Urinary bladder (tissue), 4 donors: ENCODE data around the gene PODNL1. TPM values are rescaled to one million over a fixed set of nuclear protein-coding genes. Genes with fewer than 3 reads are reported as not detected.

ENCODE experiments used
- DNase-seq: peaks from one replicate; pipeline ENCODE4 v3.0.0-alpha.2; 2015; ENCODE audit errors: extremely low spot score
- H3K27ac ChIP-seq: one replicate; pipeline ENCODE4 v1.5.1; 2013; ENCODE audit warnings: low read depth, mild to moderate bottlenecking, moderate library complexity
- H3K36me3 ChIP-seq: one replicate; pipeline ENCODE4 v1.6.1; 2013; ENCODE audit warnings: mild to moderate bottlenecking, moderate library complexity; ENCODE audit not compliant: insufficient read depth
- H3K4me1 ChIP-seq: one replicate; pipeline ENCODE4 v1.6.1; 2013; ENCODE audit warnings: mild to moderate bottlenecking, moderate library complexity; ENCODE audit not compliant: insufficient read depth
- H3K4me3 ChIP-seq: one replicate; pipeline ENCODE4 v1.5.1; 2013; ENCODE audit warnings: low read depth, low read length
- WGBS: extraction: QIAGEN DNeasy Blood & Tissue Kit; methylation state at CpG from one replicate; pipeline ENCODE4 v1.1.7; 2013; 5-methylcytosine and 5-hydroxymethylcytosine counted together
- polyA plus RNA-seq: library from polyadenylated mRNA; stranded (reverse); fragments of 200-250 nt; gene quantifications from one replicate; pipeline ENCODE4 v1.2.3, GENCODE V29; 2013
- total RNA-seq: library from RNA; depleted of rRNA; stranded (reverse); fragments of >200 nt; gene quantifications from one replicate; pipeline ENCODE4 v1.2.3, GENCODE V29; 2014
- donor health status: healthy with polysubstance abuse.
- donor health status: healthy.

PODNL1 gene
- total and polyA plus RNA-seq, 2 donors, result 0.21 to 2.4 TPM

DNA sequence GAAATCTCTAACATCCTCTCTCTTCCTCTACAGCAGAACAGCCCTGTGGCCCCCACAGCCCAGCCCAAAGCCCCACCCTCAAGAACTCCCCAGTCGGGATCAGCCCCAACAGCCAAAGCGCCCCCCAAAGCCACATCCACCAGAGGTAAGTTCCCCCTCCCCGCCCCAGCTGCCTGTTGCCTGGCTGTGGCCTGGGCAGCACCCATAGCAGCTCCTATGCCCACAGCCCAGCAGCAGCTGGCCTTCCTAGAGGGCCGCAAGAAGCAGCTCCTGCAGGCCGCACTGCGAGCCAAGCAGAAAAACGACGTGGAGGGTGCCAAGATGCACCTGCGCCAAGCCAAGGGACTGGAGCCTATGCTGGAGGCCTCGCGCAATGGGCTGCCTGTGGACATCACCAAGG is 17.7 kb downstream of the PODNL1 start:
- Histone ChIP-seq H3K27ac (no peak overlapping the region), H3K4me1 (no peaks in the 10 kb centered on the region), H3K4me3 (no peak overlapping the region), H3K36me3 (peaks cover 14% of the 10 kb centered on the region)
- no peak for DNase-seq
- WGBS, result 99% methylated on average over 11 of the region's 11 CpGs

DNA sequence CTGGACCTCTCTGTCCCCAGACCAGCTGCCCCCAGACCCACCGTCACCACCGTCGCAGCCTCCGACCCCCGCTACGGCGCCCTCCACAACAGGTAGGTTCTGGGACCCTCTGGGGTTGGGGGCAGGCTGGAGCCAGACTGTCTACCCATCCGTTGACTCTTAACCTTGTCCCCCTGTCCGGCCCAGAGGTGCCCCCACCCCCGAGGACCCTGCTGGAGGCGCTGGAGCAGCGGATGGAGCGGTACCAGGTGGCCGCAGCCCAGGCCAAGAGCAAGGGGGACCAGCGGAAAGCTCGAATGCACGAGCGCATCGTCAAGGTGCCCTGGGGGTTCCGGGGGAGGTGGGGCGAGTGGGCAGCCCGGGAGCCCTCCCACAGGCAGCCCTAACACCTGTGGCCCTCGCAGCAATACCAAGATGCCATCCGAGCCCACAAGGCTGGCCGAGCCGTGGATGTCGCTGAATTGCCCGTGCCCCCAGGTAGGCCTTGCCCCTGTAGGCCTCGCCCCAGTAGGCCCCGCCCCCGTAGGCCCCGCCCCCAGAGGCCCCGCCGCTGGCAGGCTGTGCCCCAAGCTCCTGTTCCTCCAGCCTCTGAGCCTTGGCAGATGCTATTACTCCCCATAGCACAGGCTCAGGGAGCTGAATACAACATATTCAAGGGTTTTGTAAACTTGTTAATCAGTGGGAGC is 19.3 kb downstream of the PODNL1 start:
- Histone ChIP-seq H3K27ac (no peak overlapping the region), H3K4me3 (no peak overlapping the region), H3K36me3 (peaks cover 14% of the 10 kb centered on the region), H3K4me1 (no peaks in the 10 kb centered on the region)
- 89% methylated on average over 34 of the region's 34 CpGs for WGBS
- no peak for DNase-seq

DNA sequence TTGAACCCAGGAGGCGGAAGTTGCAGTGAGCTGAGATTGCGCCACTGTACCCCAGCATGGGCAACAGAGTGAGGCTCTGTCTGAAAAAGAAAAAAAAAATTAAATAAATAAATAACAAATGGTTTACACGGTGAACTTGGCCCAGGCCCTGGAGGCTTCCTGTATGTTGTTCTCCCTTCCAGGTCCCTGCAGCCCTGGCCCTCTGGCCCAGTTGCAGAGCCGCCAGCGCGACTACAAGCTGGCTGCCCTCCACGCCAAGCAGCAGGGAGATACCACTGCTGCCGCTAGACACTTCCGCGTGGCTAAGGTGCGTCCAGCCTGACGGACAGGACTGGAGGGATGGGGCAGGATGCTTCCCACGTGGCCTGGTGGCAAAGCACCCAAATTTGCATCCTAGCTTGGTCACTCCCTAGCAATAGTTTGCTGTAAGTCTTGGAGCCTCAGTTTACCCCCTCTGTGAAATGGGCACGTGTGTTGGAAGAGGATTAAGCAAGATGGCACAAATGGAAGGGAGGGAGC is 20.3 kb downstream of the PODNL1 start:
- peaks cover 11% of the 10 kb centered on the region for H3K36me3 ChIP-seq
- 84% methylated on average over 14 of the region's 14 CpGs for WGBS
- no peak for DNase-seq
- H3K4me3 ChIP-seq, result no peak overlapping the region
- no peak overlapping the region for H3K27ac ChIP-seq
- H3K4me1 ChIP-seq, result no peaks in the 10 kb centered on the region

DNA sequence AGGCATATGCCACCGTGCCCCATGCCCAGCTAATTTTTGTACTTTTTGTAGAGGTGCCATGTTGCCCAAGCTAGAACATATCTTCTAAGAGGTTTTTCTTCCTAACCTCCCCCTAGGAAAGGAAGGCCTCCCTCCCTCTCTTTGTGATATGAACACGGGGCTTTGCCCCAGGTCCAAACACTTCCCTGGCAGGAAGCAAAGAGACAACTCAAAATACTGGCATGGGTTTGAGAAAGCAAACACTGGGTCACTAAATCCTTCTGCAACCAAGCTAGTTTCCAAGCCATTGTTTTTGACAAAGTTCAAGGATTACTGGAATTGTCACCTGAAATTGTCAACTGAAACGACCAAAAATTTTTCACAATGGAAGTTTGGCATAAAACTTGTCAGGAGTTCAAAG is 23.4 kb downstream of the PODNL1 start:
- no peak overlapping the region for H3K27ac ChIP-seq
- 86% methylated on average over 3 of the region's 3 CpGs for WGBS
- no peaks in the 10 kb centered on the region for H3K4me1 ChIP-seq
- peaks cover 8% of the 10 kb centered on the region for H3K36me3 ChIP-seq
- H3K4me3 ChIP-seq, result no peak overlapping the region
- no peak for DNase-seq

DNA sequence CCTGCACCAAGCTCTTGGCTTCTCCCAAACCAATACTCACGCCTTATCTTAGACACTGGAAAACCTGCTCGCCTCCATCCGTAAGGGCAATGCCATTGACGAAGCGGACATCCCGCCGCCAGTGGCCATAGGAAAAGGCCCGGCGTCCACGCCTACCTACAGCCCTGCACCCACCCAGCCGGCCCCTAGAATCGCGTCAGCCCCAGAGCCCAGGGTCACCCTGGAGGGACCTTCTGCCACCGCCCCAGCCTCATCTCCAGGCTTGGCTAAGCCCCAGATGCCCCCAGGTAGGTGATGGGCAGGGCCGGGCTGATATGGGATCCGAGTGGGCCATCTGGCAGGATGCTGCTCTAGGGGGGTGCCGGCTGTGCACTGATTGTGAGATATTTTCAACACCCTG is 24.9 kb downstream of the PODNL1 start:
- Histone ChIP-seq H3K36me3 (peaks cover under 1% of the 10 kb centered on the region), H3K4me3 (no peak overlapping the region), H3K27ac (no peak overlapping the region), H3K4me1 (no peaks in the 10 kb centered on the region)
- DNase-seq, result no peak
- 95% methylated on average over 17 of the region's 17 CpGs for WGBS

DNA sequence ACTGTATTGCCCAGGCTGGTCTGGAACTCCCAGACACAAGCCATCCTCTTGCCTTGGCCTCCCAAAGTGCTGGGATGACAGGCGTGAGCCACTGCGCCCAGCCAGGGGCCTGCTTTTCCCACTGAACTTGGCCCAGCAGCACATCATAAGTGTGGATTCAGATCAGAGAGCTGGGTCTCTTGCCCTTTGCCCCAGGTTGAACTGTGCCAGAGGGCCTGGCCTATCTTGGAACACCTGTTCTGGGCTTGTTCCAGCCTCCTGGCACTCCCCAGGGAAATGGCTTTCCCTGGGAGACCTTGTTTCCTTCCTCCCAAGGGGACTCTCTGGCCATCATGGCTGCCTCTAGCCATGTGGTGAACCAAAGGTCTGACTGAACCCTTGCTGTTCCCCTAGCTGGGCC is 28.8 kb downstream of the PODNL1 start:
- 100% methylated on average over 2 of the region's 2 CpGs for WGBS
- DNase-seq, result no peak
- Histone ChIP-seq H3K36me3 (no peaks in the 10 kb centered on the region), H3K4me1 (peaks cover 2% of the 10 kb centered on the region), H3K27ac (no peak overlapping the region), H3K4me3 (no peak overlapping the region)

DNA sequence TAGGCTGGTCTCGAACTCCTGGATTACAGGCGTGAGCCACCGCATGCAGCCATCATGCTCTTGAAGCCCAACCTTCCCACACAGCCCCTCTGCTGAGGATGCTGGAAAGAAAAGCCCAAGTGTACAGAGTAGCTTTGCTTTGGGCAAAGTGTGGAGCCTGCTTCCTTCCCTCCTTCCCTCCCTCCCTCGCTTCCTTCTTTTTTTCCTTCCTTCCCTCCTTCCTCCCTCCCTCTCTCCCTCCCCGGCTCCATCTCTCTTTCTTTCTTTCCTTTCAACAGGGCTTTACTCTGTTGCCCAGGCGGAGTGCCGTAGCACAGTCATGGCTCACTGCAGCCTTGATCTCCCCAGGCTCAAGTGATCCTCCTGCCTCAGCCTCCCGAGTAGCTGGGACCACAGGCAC is 29.5 kb downstream of the PODNL1 start:
- H3K36me3 ChIP-seq, result no peaks in the 10 kb centered on the region
- H3K27ac ChIP-seq, result no peak overlapping the region
- 92% methylated on average over 8 of the region's 8 CpGs for WGBS
- no peak for DNase-seq
- peaks cover 2% of the 10 kb centered on the region for H3K4me1 ChIP-seq
- H3K4me3 ChIP-seq, result no peak overlapping the region

DNA sequence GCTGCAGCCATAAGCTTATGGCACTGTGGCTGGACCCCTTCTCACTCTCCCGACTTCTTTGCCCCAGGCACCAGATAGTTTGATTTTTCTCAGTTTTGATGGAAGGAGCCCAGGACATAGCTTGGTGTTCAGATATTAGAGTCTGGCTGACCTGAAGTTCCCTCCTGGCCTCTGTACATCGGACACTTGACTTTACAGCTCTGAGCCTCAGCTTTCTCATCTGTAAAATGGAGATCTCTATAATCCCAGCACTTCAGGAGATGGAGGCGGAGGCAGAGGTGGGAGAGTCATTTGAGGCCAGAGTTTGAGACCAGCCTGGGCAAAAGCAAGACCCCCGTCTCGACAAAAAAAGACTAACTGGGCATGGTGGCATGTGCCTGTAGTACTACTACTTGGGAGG is 31.3 kb downstream of the PODNL1 start:
- no peak overlapping the region for H3K27ac ChIP-seq
- 88% methylated on average over 5 of the region's 5 CpGs for WGBS
- H3K36me3 ChIP-seq, result no peaks in the 10 kb centered on the region
- peaks cover 2% of the 10 kb centered on the region for H3K4me1 ChIP-seq
- peak overlapping the region; percentile 82 for H3K4me3 ChIP-seq
- no peak for DNase-seq

DNA sequence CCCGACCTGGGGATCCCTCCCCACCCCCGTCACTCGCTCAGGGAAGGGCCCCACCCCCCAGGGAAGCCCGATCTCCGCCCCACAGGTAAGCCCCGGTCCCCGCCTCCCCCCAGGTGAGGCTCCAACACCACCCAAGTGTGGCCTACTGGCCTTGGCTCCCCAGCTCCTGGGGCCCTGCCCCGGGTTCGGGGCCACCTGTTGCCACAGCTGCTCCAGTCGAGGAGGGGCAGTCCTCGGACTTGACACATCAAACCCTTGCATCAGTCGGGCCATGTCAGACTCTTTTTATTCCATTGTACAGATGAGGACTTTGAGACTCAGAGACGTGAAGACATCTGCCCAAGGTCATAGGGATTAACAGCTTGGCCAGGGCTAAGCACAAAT is 31.7 kb downstream of the PODNL1 start:
- Histone ChIP-seq H3K27ac (peak overlapping the region; percentile 78), H3K4me3 (peak overlapping the region; percentile 82), H3K36me3 (no peaks in the 10 kb centered on the region), H3K4me1 (peaks cover 2% of the 10 kb centered on the region)
- no peak for DNase-seq
- 4% methylated on average over 13 of the region's 13 CpGs for WGBS

DNA sequence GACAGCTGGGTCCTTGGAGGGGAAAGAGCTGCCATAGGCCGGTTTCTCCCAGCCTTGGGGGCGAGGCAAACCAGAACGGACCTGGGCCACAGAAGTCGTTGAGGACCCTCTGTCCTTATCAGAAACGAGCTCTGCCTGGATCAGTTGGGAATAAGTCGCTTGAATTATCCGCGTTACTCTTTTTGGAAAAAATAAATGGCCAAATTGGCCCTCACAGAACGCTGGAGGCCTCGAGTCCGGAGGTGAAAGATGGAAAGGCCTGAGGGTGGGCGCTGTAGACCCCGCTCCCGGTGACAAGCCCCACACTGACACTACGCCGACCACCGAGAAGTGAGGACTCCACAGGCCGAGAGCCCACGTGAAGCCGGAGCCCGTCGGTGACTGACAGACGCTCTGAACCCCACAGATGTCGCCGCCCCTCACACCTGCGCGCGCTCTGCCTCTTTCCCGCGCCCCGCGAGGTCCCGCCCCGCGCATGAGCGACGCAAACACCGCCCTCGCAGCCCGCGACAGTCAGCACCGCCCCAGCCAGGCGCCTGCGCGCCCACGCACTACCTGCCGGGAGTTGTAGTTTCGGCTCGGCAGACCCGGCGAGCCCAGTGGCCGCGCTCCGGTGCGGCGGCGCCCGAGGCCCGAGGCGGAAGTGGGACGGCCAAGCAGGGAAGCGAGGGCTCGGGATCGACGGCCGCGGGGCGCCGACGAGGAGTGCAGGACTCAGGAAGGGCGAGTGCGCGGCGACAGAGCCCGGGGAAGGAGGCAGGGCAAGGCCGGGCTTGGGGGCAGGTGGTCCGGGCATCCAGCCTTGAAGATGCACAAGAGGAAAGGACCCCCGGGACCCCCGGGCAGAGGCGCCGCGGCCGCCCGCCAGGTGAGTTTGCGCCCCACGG is 32.3 kb downstream of the PODNL1 start, which contains the start of the genes BRME1 and CC2D1A:
Gene BRME1 (minus strand): TSS at position 484 of the 887 bp plus-strand sequence. CDS start 1,225 bp downstream, outside the sequence.
Gene CC2D1A (plus strand): TSS at position 568 of the 887 bp plus-strand sequence. CDS start 241 bp downstream, at position 809.
- WGBS, result 5% methylated on average over 86 of the region's 86 CpGs
- peak; percentile 58 for DNase-seq
- peaks cover 2% of the 10 kb centered on the region for H3K4me1 ChIP-seq
- H3K27ac ChIP-seq, result peak within 1 kb of the TSS; percentile 78
- no peaks in the 10 kb centered on the region for H3K36me3 ChIP-seq
- H3K4me3 ChIP-seq, result peak within 1 kb of the TSS; percentile 82

DNA sequence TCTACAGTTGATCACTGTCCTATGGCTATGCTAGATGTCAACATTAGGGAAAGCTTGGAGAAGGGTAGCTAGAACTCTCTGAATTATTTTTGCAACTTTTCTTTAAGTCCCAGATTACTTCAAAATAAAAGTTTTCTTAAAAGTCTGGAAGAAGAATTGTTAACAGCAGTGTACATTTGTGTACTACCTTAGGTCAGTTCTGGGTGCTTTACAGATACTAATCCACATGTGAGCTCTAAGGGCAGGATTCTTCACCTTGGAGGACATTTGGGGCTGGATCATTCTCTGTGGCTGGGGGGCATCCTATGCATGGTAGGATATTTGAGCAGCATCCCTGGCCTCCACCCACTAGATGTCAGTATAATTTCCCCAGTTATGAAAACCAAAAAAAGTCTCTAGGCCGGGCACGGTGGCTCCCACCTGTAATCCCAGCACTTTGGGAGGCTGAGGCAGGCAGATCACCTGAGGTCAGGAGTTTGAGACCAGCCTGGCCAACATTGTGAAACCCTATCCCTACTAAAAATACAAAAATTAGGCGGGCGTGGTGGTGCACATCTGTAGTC is 35.1 kb downstream of the PODNL1 start:
- Histone ChIP-seq H3K27ac (no peak overlapping the region), H3K4me3 (no peak overlapping the region), H3K36me3 (no peaks in the 10 kb centered on the region), H3K4me1 (peaks cover 2% of the 10 kb centered on the region)
- no peak for DNase-seq
- WGBS, result 81% methylated on average over 4 of the region's 4 CpGs

DNA sequence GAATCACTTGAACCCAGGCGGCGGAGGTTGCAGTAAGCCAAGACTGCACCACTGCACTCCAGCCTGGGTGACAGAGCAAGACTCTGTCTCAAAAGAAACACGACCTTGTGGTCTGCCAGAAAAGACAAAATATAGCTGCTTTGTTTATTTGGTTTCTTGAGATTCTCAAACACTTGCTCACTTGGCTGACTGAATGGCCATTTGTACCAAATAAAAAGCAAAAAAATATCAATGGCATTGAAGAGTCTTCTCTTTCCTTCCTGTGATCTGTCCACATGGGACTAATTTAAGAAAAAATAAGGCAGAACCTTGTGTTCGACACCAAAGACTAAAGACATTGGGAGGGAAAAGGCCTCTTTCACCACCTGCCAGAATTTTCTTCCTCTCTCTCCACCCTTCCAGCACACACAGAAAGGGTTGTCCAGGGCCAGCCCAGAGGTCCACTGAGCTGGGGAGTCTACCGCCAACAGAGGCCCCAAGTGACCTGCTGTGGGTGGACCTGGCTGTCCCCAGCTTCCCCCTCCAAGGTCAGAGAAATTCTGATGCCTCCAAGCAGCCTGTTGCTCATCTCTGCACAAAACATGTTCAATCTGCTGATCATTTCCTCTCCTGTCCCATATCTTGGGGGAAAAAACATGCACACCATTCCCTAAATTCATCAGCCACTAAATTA is 38.2 kb downstream of the PODNL1 start:
- H3K4me1 ChIP-seq, result no peaks in the 10 kb centered on the region
- WGBS, result 62% methylated on average over 5 of the region's 5 CpGs
- no peaks in the 10 kb centered on the region for H3K36me3 ChIP-seq
- DNase-seq, result no peak
- no peak overlapping the region for H3K4me3 ChIP-seq
- H3K27ac ChIP-seq, result no peak overlapping the region

DNA sequence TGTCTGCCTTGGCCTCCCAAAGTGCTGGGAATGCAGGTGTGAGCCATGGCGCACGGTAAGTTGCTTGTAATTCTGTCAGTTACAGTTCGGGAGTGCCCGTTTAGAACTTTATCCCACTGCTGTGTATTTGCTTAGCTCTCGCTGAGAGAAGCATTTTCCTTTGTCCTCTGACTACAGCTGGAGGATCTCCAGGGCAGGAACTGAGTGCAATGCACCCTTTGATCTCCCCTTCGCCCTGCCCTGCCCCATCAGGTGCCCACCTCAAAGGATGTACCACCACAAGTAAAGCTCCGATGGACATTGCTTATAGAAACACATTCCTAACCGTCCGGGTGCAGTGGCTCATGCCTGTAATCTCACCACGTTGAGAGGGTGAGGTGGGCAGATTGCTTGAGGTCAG is 38.8 kb downstream of the PODNL1 start:
- H3K4me3 ChIP-seq, result no peak overlapping the region
- 71% methylated on average over 10 of the region's 10 CpGs for WGBS
- no peak overlapping the region for H3K27ac ChIP-seq
- no peaks in the 10 kb centered on the region for H3K4me1 ChIP-seq
- no peaks in the 10 kb centered on the region for H3K36me3 ChIP-seq
- DNase-seq, result no peak
